NB4 (cell line): Measurements from ENCODE around the gene EFL1.
"Not testable (repeated sequence)": the region's sequence is repeated elsewhere in the genome, so short reads cannot be mapped to it uniquely, and the experiment has no call there.

Experiments
- CTCF ChIP-seq: IDR thresholded peaks from one replicate; pipeline ENCODE4 v1.5.1; 2012; ENCODE audit warnings: low read depth, low read length
- MYC ChIP-seq: IDR thresholded peaks from 2 replicates; pipeline ENCODE4 v1.6.1; 2011; ENCODE audit warnings: low read depth, low read length

- not testable (repeated sequence) for TF ChIP-seq CTCF, MYC
Measured at GRCh38 chr15:82195818-82196217, 66.7 kb downstream of the EFL1 start.
